HG03060 (cell line): ENCODE results near the gene RPS6KA3.
"Not testable (repeated sequence)": the region's sequence is repeated elsewhere in the genome, so short reads cannot be mapped to it uniquely, and the experiment has no call there.

Experiments
- ATAC-seq: cut with Tn5 transposase; IDR thresholded peaks from one replicate; pipeline ENCODE4 v1.9.1; 2021; ENCODE audit warnings: low read depth, moderate number of reproducible peaks; ENCODE audit not compliant: unreplicated experiment

The RPS6KA3 gene

DNA sequence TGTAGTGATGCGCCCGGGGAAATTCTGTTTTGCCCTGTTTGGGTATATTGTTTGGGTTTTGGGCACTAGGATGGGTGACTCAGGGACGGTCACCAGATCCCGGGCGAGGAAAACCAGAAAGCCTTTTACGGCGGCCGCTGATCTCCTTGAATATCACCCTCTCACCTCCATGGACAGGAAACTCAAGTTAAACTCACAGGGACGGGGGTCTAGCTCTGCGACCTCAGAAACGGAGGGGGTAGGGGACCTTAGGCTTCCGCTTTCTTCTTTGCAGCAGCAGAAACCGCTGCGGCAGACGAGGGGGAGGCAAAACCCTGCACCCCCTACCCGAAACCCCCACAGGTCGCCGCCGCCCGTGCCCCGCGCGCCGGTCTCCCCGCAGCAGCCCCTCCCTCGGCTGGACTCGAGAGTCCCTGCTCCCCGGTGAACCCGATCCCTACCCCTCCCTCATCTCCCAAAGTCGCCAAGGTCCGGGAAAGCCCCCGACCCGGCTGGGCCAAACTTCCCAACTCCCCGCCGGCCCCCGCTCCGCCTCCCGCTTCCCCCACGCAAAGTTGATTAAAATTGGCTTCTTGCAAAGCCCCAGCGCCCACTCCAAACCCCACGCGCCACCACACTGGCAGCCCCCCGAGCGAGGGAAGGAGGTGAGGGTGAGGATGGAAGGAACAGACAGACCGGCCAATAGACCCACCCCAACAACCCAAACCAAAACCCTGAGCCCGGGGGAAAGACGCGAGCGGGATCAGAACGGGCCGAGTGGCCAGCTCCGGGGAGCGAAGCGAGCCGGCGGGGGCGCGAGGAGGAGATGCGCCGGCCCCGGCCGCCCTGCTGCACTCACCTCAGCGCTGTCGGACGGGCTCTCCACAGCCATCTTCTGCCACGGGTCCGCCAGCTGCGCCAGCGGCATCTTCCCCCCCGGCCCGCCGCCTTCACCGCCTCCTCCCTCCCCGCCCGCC is 705 bp downstream of the RPS6KA3 start:
- no peak for ATAC-seq

- peak; percentile 31 for ATAC-seq
These were observed 1.4 kb downstream of the RPS6KA3 start for GRCh38 chrX:20265221-20265725.

DNA sequence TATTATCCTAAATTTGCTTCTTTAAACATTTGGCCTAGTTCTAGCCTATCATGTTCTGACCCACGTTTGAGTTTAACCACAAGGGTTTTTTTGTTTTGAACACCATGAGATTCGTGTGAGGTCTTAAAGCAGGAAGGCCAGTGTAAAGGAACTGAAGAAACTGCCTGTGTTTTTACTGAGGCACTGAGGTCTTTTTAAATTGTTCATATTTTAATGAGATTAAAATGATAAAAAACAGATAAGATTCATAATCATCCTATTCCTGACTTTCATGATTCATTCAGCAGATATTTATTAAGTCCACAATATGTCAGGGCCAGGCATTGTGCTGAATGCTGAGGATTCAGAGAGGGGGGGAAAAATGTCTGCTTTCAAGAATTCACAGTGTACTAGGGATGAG is 3.2 kb downstream of the RPS6KA3 start:
- no peak for ATAC-seq

- no peak for ATAC-seq
These were observed 5.8 kb downstream of the RPS6KA3 start for GRCh38 chrX:20260885-20261284.

GRCh38 chrX:20254712-20255299 is 11.9 kb downstream of the RPS6KA3 start:
- no peak for ATAC-seq

DNA sequence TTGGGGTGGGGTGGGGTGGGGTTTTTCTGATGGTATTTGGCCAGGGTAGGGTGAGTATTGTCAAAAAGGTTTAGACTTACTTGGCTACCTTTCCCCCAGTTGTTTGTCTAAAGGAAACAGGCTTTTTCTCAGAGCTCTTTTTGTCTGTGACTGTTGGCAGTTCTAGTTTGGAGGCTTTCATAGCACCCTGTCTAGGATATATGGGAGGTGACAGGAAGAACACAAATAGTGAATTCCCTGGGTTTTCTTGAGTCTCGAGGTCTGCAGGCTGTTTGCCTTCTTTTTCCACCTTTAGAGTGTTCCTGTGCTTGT is 13.5 kb downstream of the RPS6KA3 start:
- no peak for ATAC-seq

GRCh38 chrX:20252381-20253231 is 14.1 kb downstream of the RPS6KA3 start:
- no peak for ATAC-seq

DNA sequence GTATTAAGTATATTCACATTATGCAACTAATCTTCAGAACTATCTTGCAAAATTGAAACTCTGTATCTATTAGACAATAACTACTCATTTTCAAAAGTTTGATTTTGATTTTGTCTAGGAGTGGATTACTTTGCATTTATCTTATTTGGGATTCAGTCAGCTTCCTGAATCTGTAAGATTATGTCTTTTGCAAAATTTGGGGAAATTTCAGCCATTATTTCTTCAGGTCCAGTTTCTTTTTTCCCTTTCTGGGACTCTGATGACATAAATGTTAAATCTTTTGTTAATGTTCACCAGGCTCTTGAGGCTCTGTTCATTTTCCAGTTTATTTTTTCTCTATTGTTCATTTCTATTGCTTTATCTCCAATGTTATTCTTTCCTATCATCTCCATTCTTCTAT is 15.0 kb downstream of the RPS6KA3 start:
- ATAC-seq = no peak

- ATAC-seq = not testable (repeated sequence)
These were observed 16.6 kb downstream of the RPS6KA3 start for GRCh38 chrX:20250146-20250545.

DNA sequence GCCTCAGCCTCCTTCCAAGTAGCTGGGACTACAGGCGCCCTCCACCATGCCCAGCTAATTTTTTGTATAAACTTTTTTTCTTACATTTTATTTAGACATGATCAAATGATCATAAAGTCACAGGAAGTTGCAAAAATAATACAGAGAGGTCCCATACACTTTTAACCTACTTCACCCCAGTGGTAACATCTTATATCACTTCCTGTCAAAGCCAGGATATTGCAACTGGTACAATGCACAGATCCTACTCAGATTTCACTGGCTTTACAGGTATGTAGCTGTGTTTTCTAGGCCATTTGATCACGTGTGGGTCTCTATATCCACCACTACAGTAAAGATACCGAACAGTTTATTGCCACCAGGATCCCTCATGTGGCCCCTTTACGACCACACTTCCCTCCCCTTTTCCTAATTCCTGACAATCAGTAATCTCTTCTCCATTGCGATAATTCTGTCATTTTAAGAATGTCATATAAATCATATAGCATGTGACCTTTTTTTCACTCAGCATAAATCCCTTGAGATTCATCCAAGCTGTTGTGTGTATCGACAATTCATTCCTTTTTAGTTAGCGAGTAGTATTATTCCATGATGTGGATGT is 18.0 kb downstream of the RPS6KA3 start:
- no peak for ATAC-seq

DNA sequence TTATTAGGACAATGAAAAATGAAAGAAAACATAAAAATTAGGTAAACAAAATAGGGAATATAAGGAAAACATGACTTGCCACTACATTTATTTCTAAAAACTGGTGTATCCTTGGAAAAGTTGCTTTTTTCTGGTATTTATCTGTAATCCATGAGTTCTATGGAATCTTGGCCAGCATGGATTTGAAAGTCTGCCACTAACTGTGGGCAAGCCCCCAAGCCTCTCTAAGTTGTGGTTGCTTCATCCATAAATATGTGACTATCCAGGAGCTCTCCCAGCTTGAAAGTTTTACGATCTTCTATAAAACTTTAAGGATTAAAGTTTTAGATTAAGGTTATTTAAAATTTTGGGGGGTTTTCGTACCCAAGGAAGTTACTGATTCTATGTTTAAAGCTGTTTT is 21.8 kb downstream of the RPS6KA3 start:
- no peak for ATAC-seq

GRCh38 chrX:20240201-20240600 is 26.5 kb downstream of the RPS6KA3 start:
- ATAC-seq = no peak

GRCh38 chrX:20237864-20238263 is 28.8 kb downstream of the RPS6KA3 start:
- no peak for ATAC-seq

- ATAC-seq = no peak
These were observed 31.0 kb downstream of the RPS6KA3 start for GRCh38 chrX:20235755-20236154.

GRCh38 chrX:20233336-20233735 is 33.4 kb downstream of the RPS6KA3 start:
- ATAC-seq = no peak

DNA sequence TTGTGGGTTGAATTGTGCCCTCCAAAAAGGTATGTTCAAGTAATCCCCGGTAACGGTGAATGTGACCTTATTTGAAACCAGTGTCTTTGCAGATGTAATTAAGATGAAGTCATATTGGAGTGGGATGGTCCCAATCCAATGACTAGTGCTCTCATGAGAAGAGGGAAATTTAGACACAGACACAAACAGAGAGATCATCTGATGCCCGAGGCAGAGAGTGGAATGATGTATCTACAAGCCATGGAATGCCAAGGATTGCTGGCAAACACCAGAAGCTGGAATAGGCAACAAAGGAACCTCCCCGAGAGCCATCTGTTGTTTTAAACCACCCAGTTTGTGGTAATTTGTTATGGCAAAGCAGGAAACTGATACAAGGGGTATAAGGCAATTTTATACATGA is 35.1 kb downstream of the RPS6KA3 start:
- no peak for ATAC-seq

DNA sequence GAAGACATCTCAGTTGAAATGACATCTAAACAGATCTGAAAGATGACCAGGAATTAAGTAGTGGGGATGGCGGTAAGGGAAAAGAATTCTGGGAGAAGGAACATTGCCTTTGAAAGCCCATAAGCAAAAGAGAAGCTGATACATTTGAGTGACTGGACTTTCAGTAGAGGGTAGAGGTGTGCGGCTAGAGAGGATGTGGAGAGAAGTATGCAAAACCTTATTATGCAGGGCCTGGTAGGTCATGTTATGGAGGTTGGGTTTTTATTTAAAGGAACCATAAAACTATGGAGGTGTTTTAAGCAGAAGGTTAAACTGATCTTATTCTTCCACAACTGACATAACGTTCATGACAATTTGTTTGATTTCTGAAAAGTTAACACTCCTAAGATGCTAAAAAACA is 36.3 kb downstream of the RPS6KA3 start:
- ATAC-seq = no peak

- no peak for ATAC-seq
These were observed 37.6 kb downstream of the RPS6KA3 start for GRCh38 chrX:20229155-20229554.

- ATAC-seq = no peak
These were observed 38.5 kb downstream of the RPS6KA3 start for GRCh38 chrX:20228245-20228644.

GRCh38 chrX:20227116-20227515 is 39.6 kb downstream of the RPS6KA3 start:
- no peak for ATAC-seq

GRCh38 chrX:20225488-20225833 is 41.2 kb downstream of the RPS6KA3 start:
- no peak for ATAC-seq
